IMR-90 (cell line): Measurements from ENCODE around the gene TEX13C. TPM values are rescaled to one million over a fixed set of nuclear protein-coding genes. Genes with fewer than 3 reads are reported as not detected.

Experiments
- ATAC-seq: fragments of 200-7000 bp; cut with Tn5 transposase; 2 replicates; pipeline ENCODE4 v1.9.1; 2020; ENCODE audit warnings: low read depth, mild to moderate bottlenecking, moderate library complexity
- BruUV-seq: library from RNA; stranded (reverse); fragments of 400-500 nt; replicated peaks from 2 replicates; lab custom pipeline; 2021; lab: Mats Ljungman, UMichigan
- CTCF ChIA-PET: fragments of 300-600 bp; formaldehyde crosslinking; extraction: SDS; loops from one replicate; lab custom pipeline; 2021; ENCODE audit warnings: antibody characterized with exemption; lab: Yijun Ruan, JAX
- POLR2A ChIA-PET: fragments of 300-600 bp; sonication (Branson Sonifier 250); formaldehyde crosslinking; loops from one replicate; lab custom pipeline; 2022; ENCODE audit warnings: antibody characterized with exemption; ENCODE audit not compliant: unreplicated experiment; lab: Charles Lee
- DNase-seq: peaks from one replicate; pipeline ENCODE4 v3.0.0; 2013
- H2AFZ ChIP-seq: replicated peaks from 2 replicates; pipeline ENCODE3; 2013; ENCODE audit warnings: low read length, mild to moderate bottlenecking; ENCODE audit not compliant: poor library complexity
- H2AK5ac ChIP-seq: 2 replicates; pipeline ENCODE4 v1.6.1; 2013; ENCODE audit warnings: low read depth, low read length, inconsistent platforms
- H2AK9ac ChIP-seq: replicated peaks from 2 replicates; pipeline ENCODE3; 2013; ENCODE audit warnings: mild to moderate bottlenecking, low read depth, low read length, moderate library complexity; ENCODE audit not compliant: poor library complexity
- H2BK120ac ChIP-seq: 2 replicates; pipeline ENCODE4 v1.6.1; 2013; ENCODE audit warnings: low read depth, low read length, inconsistent platforms
- H2BK15ac ChIP-seq: 3 replicates; pipeline ENCODE4 v1.6.1; 2013; ENCODE audit warnings: low read depth, low read length, inconsistent platforms
- H2BK20ac ChIP-seq: 2 replicates; pipeline ENCODE4 v1.6.1; 2013; ENCODE audit warnings: low read depth, mild to moderate bottlenecking, inconsistent platforms, low read length, moderate library complexity
- H2BK5ac ChIP-seq: 2 replicates; pipeline ENCODE4 v1.6.1; 2013; ENCODE audit warnings: mild to moderate bottlenecking, low read depth, low read length, inconsistent platforms; ENCODE audit not compliant: poor library complexity, severe bottlenecking
- H3K14ac ChIP-seq: replicated peaks from 2 replicates; pipeline ENCODE4 v1.6.1; 2013; ENCODE audit warnings: low read depth, low read length, inconsistent platforms
- H3K18ac ChIP-seq: 2 replicates; pipeline ENCODE4 v1.6.1; 2013; ENCODE audit warnings: low read depth, low read length, control low read depth
- H3K23ac ChIP-seq: 2 replicates; pipeline ENCODE4 v1.6.1; 2013; ENCODE audit warnings: low read depth, low read length, inconsistent platforms
- H3K27ac ChIP-seq: 2 replicates; pipeline ENCODE4 v1.5.1; 2013; ENCODE audit warnings: mild to moderate bottlenecking, control low read depth, low read length; ENCODE audit not compliant: insufficient read depth
- H3K27me3 ChIP-seq: 2 replicates; pipeline ENCODE4 v1.6.1; 2013; ENCODE audit warnings: low read length; ENCODE audit not compliant: control insufficient read depth, insufficient read depth
- H3K36me3 ChIP-seq: 2 replicates; pipeline ENCODE4 v1.6.1; 2013; ENCODE audit warnings: low read length, mixed read lengths; ENCODE audit not compliant: control insufficient read depth, insufficient read depth
- H3K4ac ChIP-seq: 2 replicates; pipeline ENCODE4 v1.6.1; 2013; ENCODE audit warnings: low read depth, low read length, inconsistent platforms
- H3K4me1 ChIP-seq: 2 replicates; pipeline ENCODE4 v1.6.1; 2013; ENCODE audit warnings: low read length, mixed read lengths; ENCODE audit not compliant: control insufficient read depth, insufficient read depth
- H3K4me2 ChIP-seq: 2 replicates; pipeline ENCODE4 v1.6.1; 2013; ENCODE audit warnings: low read depth, mild to moderate bottlenecking, control low read depth, low read length, moderate library complexity
- H3K4me3 ChIP-seq: 2 replicates; pipeline ENCODE4 v1.5.1; 2013; ENCODE audit warnings: low read depth, mild to moderate bottlenecking, control low read depth, low read length, moderate library complexity; ENCODE audit not compliant: insufficient read depth
- H3K56ac ChIP-seq: 2 replicates; pipeline ENCODE4 v1.6.1; 2013; ENCODE audit warnings: low read length, inconsistent platforms; ENCODE audit not compliant: insufficient read depth; ENCODE audit errors: extremely low read depth
- H3K79me1 ChIP-seq, 2 experiments: 2 replicates each; pipeline ENCODE4 v1.6.1; 2013; ENCODE audit warnings: low read length in 2 of 2, inconsistent platforms in 1 of 2, low read depth in 1 of 2
- H3K9ac ChIP-seq: 2 replicates; pipeline ENCODE4 v1.6.1; 2013; ENCODE audit warnings: low read depth, low read length, control low read depth
- H3K9me1 ChIP-seq: 2 replicates; pipeline ENCODE4 v1.6.1; 2013; ENCODE audit warnings: low read length, inconsistent platforms; ENCODE audit not compliant: insufficient read depth
- H3K9me3 ChIP-seq: 2 replicates; pipeline ENCODE4 v1.6.1; 2013; ENCODE audit warnings: low read length; ENCODE audit not compliant: control insufficient read depth, insufficient read depth
- H4K20me1 ChIP-seq: 2 replicates; pipeline ENCODE4 v1.6.1; 2013; ENCODE audit warnings: low read length, inconsistent platforms; ENCODE audit not compliant: insufficient read depth
- H4K5ac ChIP-seq: 2 replicates; pipeline ENCODE4 v1.6.1; 2013; ENCODE audit warnings: mild to moderate bottlenecking, low read depth, low read length, control low read depth
- H4K8ac ChIP-seq, 2 experiments: 2 replicates each; pipeline ENCODE4 v1.6.1; 2013; ENCODE audit warnings: low read depth in 2 of 2, low read length in 2 of 2, control low read depth in 1 of 2, inconsistent platforms in 1 of 2
- H4K91ac ChIP-seq: 2 replicates; pipeline ENCODE4 v1.6.1; 2013; ENCODE audit warnings: low read depth, low read length, inconsistent platforms; ENCODE audit not compliant: insufficient read depth
- CEBPB ChIP-seq: IDR thresholded peaks from 2 replicates; pipeline ENCODE4 v1.6.1; 2012; ENCODE audit warnings: low read depth, low read length, improper control_type of control experiment
- CHD1 ChIP-seq: IDR thresholded peaks from 2 replicates; pipeline ENCODE4 v1.6.1; 2012; ENCODE audit warnings: low read depth, low read length, improper control_type of control experiment
- MAFK ChIP-seq: IDR thresholded peaks from 2 replicates; pipeline ENCODE4 v1.6.1; 2012; ENCODE audit warnings: low read depth, low read length, improper control_type of control experiment
- MAZ ChIP-seq: IDR thresholded peaks from 2 replicates; pipeline ENCODE4 v1.6.1; 2012; ENCODE audit warnings: low read depth, mild to moderate bottlenecking, low read length, improper control_type of control experiment, moderate library complexity, borderline replicate concordance
- NFE2L2 ChIP-seq: fragments of 150-350 bp; IDR thresholded peaks from 2 replicates; pipeline ENCODE4 v1.6.1; 2016; ENCODE audit warnings: low read depth, mild to moderate bottlenecking, low read length
- RCOR1 ChIP-seq: IDR thresholded peaks from 2 replicates; pipeline ENCODE4 v1.6.1; 2012; ENCODE audit warnings: mild to moderate bottlenecking, low read length, improper control_type of control experiment; ENCODE audit not compliant: insufficient replicate concordance
- SMC3 ChIP-seq: fragments of 150-350 bp; IDR thresholded peaks from 2 replicates; pipeline ENCODE4 v1.6.1; 2016; ENCODE audit warnings: low read depth, mild to moderate bottlenecking, antibody characterized with exemption, low read length, moderate library complexity
- WGBS, 2 experiments: methylation state at CpG; one replicate each; pipeline versions ENCODE4 v1.1.5 to v1.1.7; 2013; ENCODE audit warnings: missing lambda C conversion rate in 2 of 2; ENCODE audit not compliant: insufficient read length in 1 of 2; ENCODE audit errors: extremely low coverage in 2 of 2; 5-methylcytosine and 5-hydroxymethylcytosine counted together
- dilution Hi-C: fragments of 300-500 bp; cut with HindIII; formaldehyde crosslinking; loops from one replicate; pipeline ENCODE4 v1.14.3; 2018; ENCODE audit warnings: low sequenced_read_pairs; ENCODE audit not compliant: unreplicated experiment
- in situ Hi-C: fragments of 300-500 bp; cut with MboI; formaldehyde crosslinking; loops from 3 replicates; pipeline ENCODE4 v1.14.3; 2019; ENCODE audit warnings: low sequenced_read_pairs, inconsistent platforms, mixed read lengths
- intact Hi-C: fragments of 100-400 bp; cut with micrococcal nuclease; formaldehyde crosslinking; loops from 2 replicates; pipeline ENCODE4 v1.10.0; 2022
- polyA plus RNA-seq, 3 experiments: library from polyadenylated mRNA; depleted of rRNA; stranded (reverse); fragments of >200 nt; gene quantifications; 2 replicates each; pipeline ENCODE4 v1.2.3, GENCODE V29; 2012; ENCODE audit warnings: low replicate concordance in 1 of 3
- total RNA-seq: library from RNA; depleted of rRNA; stranded (reverse); fragments of >200 nt; gene quantifications from 2 replicates; pipeline ENCODE4 v1.2.3, GENCODE V29; 2012
- TF ChIP-seq, protein P1 (sequence below): conservative IDR thresholded peaks from 2 replicates; pipeline ENCODE4 v1.5.1; 2012; ENCODE audit warnings: mild to moderate bottlenecking, low read depth, low read length, improper control_type of control experiment
- TF ChIP-seq, protein P2 (sequence below): fragments of 150-350 bp; IDR thresholded peaks from 2 replicates; pipeline ENCODE4 v1.6.1; 2016; ENCODE audit warnings: low read depth, mild to moderate bottlenecking, low read length, moderate library complexity, borderline replicate concordance
- TF ChIP-seq, protein P3 (sequence below): fragments of 150-350 bp; IDR thresholded peaks from 2 replicates; pipeline ENCODE4 v1.6.1; 2017; ENCODE audit warnings: mild to moderate bottlenecking, antibody characterized with exemption, low read length, low read depth

The TEX13C gene
- total and polyA plus RNA-seq, 2 of the 4 experiments (the other 2 are of a cell fraction), result not detected

DNA sequence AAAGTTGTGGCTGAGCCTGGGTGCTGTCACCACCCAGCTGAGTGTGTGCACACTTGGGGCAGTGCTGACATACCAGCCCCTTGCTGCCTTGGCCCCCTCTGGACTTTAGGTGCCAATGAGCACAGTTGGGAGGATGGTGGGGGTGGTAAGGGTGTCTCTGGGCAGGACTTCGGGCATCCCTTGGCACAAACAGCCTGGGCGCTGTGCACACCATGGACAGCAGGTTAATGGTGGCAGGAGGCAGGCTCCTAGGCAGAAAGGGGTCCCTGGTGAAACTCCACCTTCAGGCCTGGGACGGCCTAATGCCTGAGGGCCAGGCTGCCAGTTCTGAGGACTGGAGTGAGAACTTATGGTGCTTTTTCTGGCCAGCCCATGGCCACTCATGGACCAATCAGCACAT, 32.4 kb upstream of the TEX13C start:
- H4K20me1 ChIP-seq, result no peaks in the 10 kb centered on the region
- H3K9me1 ChIP-seq, result no peaks in the 10 kb centered on the region
- no peak overlapping the region for H2BK120ac ChIP-seq
- dilution Hi-C loops, result no loop called here
- no peak overlapping the region for H3K27ac ChIP-seq
- no peak for TF ChIP-seq CHD1
- TF ChIP-seq, protein P1, sequence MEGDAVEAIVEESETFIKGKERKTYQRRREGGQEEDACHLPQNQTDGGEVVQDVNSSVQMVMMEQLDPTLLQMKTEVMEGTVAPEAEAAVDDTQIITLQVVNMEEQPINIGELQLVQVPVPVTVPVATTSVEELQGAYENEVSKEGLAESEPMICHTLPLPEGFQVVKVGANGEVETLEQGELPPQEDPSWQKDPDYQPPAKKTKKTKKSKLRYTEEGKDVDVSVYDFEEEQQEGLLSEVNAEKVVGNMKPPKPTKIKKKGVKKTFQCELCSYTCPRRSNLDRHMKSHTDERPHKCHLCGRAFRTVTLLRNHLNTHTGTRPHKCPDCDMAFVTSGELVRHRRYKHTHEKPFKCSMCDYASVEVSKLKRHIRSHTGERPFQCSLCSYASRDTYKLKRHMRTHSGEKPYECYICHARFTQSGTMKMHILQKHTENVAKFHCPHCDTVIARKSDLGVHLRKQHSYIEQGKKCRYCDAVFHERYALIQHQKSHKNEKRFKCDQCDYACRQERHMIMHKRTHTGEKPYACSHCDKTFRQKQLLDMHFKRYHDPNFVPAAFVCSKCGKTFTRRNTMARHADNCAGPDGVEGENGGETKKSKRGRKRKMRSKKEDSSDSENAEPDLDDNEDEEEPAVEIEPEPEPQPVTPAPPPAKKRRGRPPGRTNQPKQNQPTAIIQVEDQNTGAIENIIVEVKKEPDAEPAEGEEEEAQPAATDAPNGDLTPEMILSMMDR, result no peak
- no peak for TF ChIP-seq NFE2L2
- TF ChIP-seq RCOR1, result no peak
- TF ChIP-seq, protein P2, sequence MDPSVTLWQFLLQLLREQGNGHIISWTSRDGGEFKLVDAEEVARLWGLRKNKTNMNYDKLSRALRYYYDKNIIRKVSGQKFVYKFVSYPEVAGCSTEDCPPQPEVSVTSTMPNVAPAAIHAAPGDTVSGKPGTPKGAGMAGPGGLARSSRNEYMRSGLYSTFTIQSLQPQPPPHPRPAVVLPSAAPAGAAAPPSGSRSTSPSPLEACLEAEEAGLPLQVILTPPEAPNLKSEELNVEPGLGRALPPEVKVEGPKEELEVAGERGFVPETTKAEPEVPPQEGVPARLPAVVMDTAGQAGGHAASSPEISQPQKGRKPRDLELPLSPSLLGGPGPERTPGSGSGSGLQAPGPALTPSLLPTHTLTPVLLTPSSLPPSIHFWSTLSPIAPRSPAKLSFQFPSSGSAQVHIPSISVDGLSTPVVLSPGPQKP, result no peak
- TF ChIP-seq SMC3, result no peak
- TF ChIP-seq, protein P3, sequence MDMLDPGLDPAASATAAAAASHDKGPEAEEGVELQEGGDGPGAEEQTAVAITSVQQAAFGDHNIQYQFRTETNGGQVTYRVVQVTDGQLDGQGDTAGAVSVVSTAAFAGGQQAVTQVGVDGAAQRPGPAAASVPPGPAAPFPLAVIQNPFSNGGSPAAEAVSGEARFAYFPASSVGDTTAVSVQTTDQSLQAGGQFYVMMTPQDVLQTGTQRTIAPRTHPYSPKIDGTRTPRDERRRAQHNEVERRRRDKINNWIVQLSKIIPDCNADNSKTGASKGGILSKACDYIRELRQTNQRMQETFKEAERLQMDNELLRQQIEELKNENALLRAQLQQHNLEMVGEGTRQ, result no peak
- no peak for TF ChIP-seq CEBPB
- no peak for TF ChIP-seq MAZ
- no peak for TF ChIP-seq MAFK
- DNase-seq (no peak), ATAC-seq (no peak)
- H3K9me3 ChIP-seq, result no peaks in the 10 kb centered on the region
- no peak overlapping the region for H3K14ac ChIP-seq
- H3K9ac ChIP-seq, result no peak overlapping the region
- in situ Hi-C loops, result no loop called here
- H3K36me3 ChIP-seq, result no peaks in the 10 kb centered on the region
- H4K8ac ChIP-seq, result no peak overlapping the region
- no peak overlapping the region for H2BK5ac ChIP-seq
- CTCF ChIA-PET, result no interaction called here
- no peak overlapping the region for H2BK15ac ChIP-seq
- no peaks in the 10 kb centered on the region for H3K79me1 ChIP-seq
- H3K4me1 ChIP-seq, result no peaks in the 10 kb centered on the region
- POLR2A ChIA-PET, result no interaction called here
- H3K27me3 ChIP-seq, result no peaks in the 10 kb centered on the region
- no peak overlapping the region for H2AK9ac ChIP-seq
- H3K4me2 ChIP-seq, result no peak overlapping the region
- no peak overlapping the region for H2BK20ac ChIP-seq
- H3K18ac ChIP-seq, result no peak overlapping the region
- BruUV-seq, result no TSS peak
- WGBS, 2 experiments, result 50% methylated on average over 2 of the region's 3 CpGs; no CpG with 5 or more reads in 1 of the 2 experiments
- no peak overlapping the region for H4K91ac ChIP-seq
- H4K5ac ChIP-seq, result no peak overlapping the region
- intact Hi-C loops, result no loop called here
- H3K23ac ChIP-seq, result no peak overlapping the region
- H3K4me3 ChIP-seq, result no peak overlapping the region
- H2AK5ac ChIP-seq, result no peak overlapping the region
- no peak overlapping the region for H3K4ac ChIP-seq
- no peak overlapping the region for H3K56ac ChIP-seq
- no peak overlapping the region for H2AFZ ChIP-seq
